Left ventricle myocardium inferior (tissue), 1 donor: ENCODE measurements around the gene PCGF5. TPM values are rescaled to one million over a fixed set of nuclear protein-coding genes. Genes with fewer than 3 reads are reported as not detected.

Experiments
- DNase-seq: peaks from one replicate; pipeline ENCODE4 v3.0.0-alpha.2; 2020
- H3K27ac ChIP-seq: fragments of 200-600 bp; replicated peaks from 2 replicates; pipeline ENCODE4 v1.8.0; 2021
- H3K27me3 ChIP-seq: fragments of 200-600 bp; 2 replicates; pipeline ENCODE4 v1.8.0; 2021; ENCODE audit warnings: low read depth
- H3K36me3 ChIP-seq: fragments of 200-600 bp; 2 replicates; pipeline ENCODE4 v1.8.0; 2021
- H3K4me1 ChIP-seq: fragments of 200-600 bp; 2 replicates; pipeline ENCODE4 v1.8.0; 2021
- H3K4me3 ChIP-seq: fragments of 200-600 bp; 2 replicates; pipeline ENCODE4 v1.8.0; 2021; ENCODE audit warnings: mild to moderate bottlenecking, moderate library complexity
- H3K9me3 ChIP-seq: fragments of 200-600 bp; replicated peaks from 2 replicates; pipeline ENCODE4 v1.8.0; 2021
- intact Hi-C: fragments of 100-400 bp; cut with micrococcal nuclease; formaldehyde crosslinking; loops from one replicate; pipeline ENCODE4 v1.11.0; 2022
- total RNA-seq: library from RNA; stranded (reverse); fragmentation: NEBNext Ultra II Directional; extraction: Animal tissue kit (Norgen Biotek cat#: 25700); gene quantifications from one replicate; pipeline ENCODE4 v1.2.1, GENCODE V29; 2021
- TF ChIP-seq, protein P1 (sequence below): fragments of 200-600 bp; IDR thresholded peaks from 2 replicates; pipeline ENCODE4 v1.8.0; 2021; ENCODE audit warnings: antibody characterized with exemption, mild to moderate bottlenecking, borderline replicate concordance
- donor health status: DM: no; HTN: yes; CAD: no; lungs with severe emphysema.

PCGF5 gene
- total RNA-seq, 1 donor from 2014 or later = 61.0 TPM

DNA sequence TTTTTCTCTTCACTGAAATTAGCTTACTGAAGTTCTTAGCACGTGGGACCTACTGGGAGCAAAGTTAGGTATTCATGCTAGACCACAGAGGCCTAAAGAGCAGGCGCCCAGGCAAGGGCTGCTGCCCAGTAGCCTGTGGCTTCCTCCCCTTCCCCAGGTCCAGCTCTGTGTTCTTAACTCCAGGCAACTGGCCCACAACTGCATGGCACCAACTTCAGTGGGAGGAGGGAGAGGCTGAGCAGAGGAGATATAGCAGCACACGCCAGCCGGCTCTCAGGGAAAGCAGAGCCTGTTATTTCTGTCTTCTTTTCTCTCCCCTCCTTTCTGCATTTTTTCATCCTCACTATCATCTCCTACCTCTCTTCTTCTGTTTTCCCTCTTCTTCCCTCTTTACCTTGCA, 67.4 kb downstream of the PCGF5 start:
- no peak for DNase-seq

DNA sequence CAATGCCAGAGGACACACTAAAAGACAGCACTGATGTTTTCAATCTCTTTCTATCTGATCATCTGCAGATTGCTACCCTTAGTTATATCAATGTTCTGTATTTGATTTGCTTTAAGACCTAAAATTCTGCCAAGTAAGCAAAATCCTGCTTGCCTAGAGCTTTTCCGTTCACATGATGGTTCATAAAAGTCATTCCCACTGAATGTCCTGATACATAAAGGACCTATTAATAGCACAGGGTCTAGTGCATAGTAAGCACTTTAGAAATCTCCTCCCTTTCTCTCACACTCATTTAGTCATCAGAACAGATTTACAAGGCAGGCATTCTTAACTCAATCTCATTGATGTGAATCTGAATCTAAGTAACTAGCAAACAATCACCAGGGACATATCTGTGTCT, 68.8 kb downstream of the PCGF5 start:
- H3K4me3 ChIP-seq = no peak overlapping the region
- no peak overlapping the region for H3K27ac ChIP-seq
- H3K27me3 ChIP-seq = no peaks in the 10 kb centered on the region
- H3K9me3 ChIP-seq = no peaks in the 10 kb centered on the region
- H3K36me3 ChIP-seq = no peaks in the 10 kb centered on the region
- DNase-seq = no peak
- TF ChIP-seq, protein P1, sequence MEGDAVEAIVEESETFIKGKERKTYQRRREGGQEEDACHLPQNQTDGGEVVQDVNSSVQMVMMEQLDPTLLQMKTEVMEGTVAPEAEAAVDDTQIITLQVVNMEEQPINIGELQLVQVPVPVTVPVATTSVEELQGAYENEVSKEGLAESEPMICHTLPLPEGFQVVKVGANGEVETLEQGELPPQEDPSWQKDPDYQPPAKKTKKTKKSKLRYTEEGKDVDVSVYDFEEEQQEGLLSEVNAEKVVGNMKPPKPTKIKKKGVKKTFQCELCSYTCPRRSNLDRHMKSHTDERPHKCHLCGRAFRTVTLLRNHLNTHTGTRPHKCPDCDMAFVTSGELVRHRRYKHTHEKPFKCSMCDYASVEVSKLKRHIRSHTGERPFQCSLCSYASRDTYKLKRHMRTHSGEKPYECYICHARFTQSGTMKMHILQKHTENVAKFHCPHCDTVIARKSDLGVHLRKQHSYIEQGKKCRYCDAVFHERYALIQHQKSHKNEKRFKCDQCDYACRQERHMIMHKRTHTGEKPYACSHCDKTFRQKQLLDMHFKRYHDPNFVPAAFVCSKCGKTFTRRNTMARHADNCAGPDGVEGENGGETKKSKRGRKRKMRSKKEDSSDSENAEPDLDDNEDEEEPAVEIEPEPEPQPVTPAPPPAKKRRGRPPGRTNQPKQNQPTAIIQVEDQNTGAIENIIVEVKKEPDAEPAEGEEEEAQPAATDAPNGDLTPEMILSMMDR = no peak
- intact Hi-C loops = no loop called here
- peaks cover 37% of the 10 kb centered on the region for H3K4me1 ChIP-seq

More for the DNA sequence above, 67.4 kb downstream of the PCGF5 start:
- TF ChIP-seq, protein P1 = no peak
- intact Hi-C loops = no loop called here
- Histone ChIP-seq H3K9me3 (no peaks in the 10 kb centered on the region), H3K27me3 (no peaks in the 10 kb centered on the region), H3K36me3 (no peaks in the 10 kb centered on the region), H3K4me3 (no peak overlapping the region), H3K4me1 (peaks cover 40% of the 10 kb centered on the region), H3K27ac (no peak overlapping the region)

DNA sequence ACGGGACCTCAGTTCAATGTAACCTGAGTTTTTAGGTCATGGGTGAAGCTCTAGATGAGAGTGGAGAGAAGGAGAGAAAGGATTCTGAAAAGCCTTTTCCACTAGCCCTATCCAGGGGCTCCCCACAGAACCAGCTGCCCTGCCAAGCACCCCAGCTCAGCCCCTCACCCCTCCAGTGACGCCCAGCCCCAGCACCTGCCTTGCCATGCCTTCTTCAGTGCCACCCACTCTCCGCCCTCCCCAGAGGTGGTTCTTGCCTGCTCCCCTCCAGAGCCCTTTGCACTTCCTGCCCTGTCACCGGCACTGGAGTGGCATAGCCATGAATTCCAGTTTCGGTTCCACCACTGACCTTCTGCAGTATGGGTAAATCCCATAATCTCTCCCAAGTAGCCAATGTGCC, 70.1 kb downstream of the PCGF5 start:
- intact Hi-C loops = no loop called here
- Histone ChIP-seq H3K27me3 (peaks cover 5% of the 10 kb centered on the region), H3K4me1 (peaks cover 37% of the 10 kb centered on the region), H3K36me3 (no peaks in the 10 kb centered on the region), H3K4me3 (no peak overlapping the region), H3K9me3 (no peaks in the 10 kb centered on the region), H3K27ac (no peak overlapping the region)
- DNase-seq = no peak
- TF ChIP-seq, protein P1 = no peak

DNA sequence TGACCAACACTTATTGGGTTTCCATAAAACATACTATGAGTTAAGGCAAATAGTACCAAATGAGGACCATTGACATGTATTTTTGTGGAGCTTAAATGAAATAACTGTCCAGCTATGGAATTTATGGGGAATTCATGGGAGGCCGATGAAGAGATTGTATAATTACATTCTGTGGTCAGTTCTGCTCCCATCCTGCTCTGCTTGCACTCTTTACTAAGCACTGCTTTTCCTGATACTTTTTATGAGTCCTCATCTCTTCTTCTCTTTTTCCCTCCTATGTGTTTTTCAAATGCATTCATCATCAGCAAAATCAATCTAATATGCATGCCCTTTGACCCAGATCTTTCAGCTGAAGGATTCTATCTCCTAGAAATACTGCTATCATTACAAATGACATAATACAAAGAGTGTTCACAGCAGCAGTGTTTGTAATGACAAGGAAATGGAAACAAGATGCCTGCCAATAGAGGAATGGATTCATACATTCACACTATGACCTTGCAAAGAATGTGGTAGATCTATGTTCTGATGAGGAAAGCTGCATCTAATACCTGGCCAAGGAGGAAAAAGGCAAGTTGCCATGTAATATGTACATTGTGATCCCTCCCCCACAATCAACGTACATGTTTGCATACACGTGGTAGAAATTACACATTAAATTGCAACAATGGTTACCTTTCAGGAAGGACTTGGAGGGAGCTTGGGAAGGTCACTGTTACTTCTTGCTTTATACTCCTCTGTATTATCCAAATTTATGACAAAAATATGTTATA, 73.9 kb downstream of the PCGF5 start:
- H3K27me3 ChIP-seq = peaks cover 8% of the 10 kb centered on the region
- TF ChIP-seq, protein P1 = no peak
- H3K4me1 ChIP-seq = peaks cover 15% of the 10 kb centered on the region
- no peaks in the 10 kb centered on the region for H3K9me3 ChIP-seq
- no peak overlapping the region for H3K4me3 ChIP-seq
- no peaks in the 10 kb centered on the region for H3K36me3 ChIP-seq
- intact Hi-C loops = no loop called here
- no peak for DNase-seq
- no peak overlapping the region for H3K27ac ChIP-seq

DNA sequence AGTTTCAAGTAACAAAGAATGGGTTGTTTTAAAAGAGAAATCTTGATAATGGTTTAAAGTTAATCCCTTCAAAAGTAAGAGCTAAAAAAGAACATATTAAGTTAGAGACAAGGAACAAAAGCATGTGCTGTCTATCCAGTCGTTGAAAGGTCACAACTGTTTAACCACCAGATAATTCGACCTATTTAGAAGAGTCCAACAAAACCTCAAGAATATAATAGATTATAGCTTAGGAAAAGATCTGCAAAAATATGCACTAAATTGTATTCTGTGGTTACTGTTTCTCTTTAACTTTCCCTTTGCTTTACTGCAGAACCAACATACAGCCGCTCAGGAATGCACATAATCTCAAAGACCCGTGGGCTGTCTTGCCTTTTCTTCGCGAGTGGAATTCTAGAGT, 74.9 kb downstream of the PCGF5 start:
- intact Hi-C loops = no loop called here
- peaks cover 8% of the 10 kb centered on the region for H3K27me3 ChIP-seq
- no peak overlapping the region for H3K27ac ChIP-seq
- H3K36me3 ChIP-seq = no peaks in the 10 kb centered on the region
- TF ChIP-seq, protein P1 = no peak
- no peak for DNase-seq
- peaks cover 11% of the 10 kb centered on the region for H3K4me1 ChIP-seq
- H3K9me3 ChIP-seq = no peaks in the 10 kb centered on the region
- no peak overlapping the region for H3K4me3 ChIP-seq
